HL-60 (cell line): Measurements from ENCODE around the gene ATG10.

Experiments
- DNase-seq, 2 experiments: peaks; one replicate each; pipeline ENCODE4 v3.0.0-alpha.2; 2010 to 2020; ENCODE audit warnings: low read depth in 1 of 2, low spot score in 1 of 2
- H3K27ac ChIP-seq: fragments of 250-450 bp; sonication (Bioruptor Pico); replicated peaks from 2 replicates; pipeline ENCODE4 v1.5.1; 2020; ENCODE audit warnings: mild to moderate bottlenecking, moderate library complexity
- H3K27me3 ChIP-seq: fragments of 250-450 bp; sonication (Bioruptor Pico); 2 replicates; pipeline ENCODE4 v1.5.1; 2021; ENCODE audit warnings: mild to moderate bottlenecking, moderate library complexity; ENCODE audit not compliant: insufficient read depth, poor library complexity, severe bottlenecking
- H3K4me3 ChIP-seq: replicated peaks from 2 replicates; pipeline ENCODE4 v1.5.1; 2011; ENCODE audit warnings: mild to moderate bottlenecking, control low read depth, low read length; ENCODE audit not compliant: insufficient read depth
- GABPA ChIP-seq: IDR thresholded peaks from 2 replicates; pipeline ENCODE4 v1.6.1; 2012; ENCODE audit warnings: low read depth
- POLR2AphosphoS5 ChIP-seq: IDR thresholded peaks from 2 replicates; pipeline ENCODE4 v1.6.1; 2012; ENCODE audit warnings: low read depth
- SPI1 ChIP-seq: IDR thresholded peaks from 2 replicates; pipeline ENCODE4 v1.6.1; 2012; ENCODE audit warnings: low read depth, mild to moderate bottlenecking, borderline replicate concordance
- TF ChIP-seq, protein P1 (sequence below): IDR thresholded peaks from 2 replicates; pipeline ENCODE4 v1.6.1; 2012; ENCODE audit warnings: low read depth; ENCODE audit not compliant: insufficient replicate concordance
- TF ChIP-seq, protein P2 (sequence below): IDR thresholded peaks from one replicate; pipeline ENCODE4 v1.5.1; 2011; ENCODE audit warnings: low read length, control low read depth, inconsistent platforms; ENCODE audit not compliant: insufficient read depth

ATG10 gene

DNA sequence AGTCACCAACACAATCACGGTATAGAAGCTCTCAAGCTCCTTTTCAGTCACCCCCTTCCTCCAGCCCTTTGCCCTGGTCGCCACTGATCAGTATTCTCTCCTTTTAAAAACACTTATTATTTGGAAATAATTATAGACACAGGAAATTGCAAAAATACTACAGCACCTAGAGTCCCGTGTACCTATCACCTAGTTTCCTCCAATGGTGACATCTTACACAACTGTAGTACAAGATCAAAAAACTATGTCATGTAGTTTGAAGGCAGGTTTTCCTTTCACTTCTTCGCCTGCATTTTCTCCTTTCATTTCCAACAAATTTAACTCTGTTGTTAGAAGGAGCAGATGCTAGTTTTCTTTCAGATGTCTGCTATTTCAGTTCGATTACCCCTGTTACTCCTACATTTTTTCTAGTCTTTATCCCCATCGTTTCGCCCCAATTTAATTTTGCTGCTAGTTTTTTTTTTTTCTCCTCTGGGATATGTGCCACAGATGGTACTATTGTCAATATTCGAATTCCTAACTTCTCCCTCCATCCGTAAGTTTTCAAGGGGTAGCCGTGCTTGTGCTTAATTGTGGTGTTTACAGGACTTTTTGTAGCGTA is 612 bp upstream of the ATG10 start:
- peak overlapping the region; percentile 94 for H3K27ac ChIP-seq
- peak overlapping the region; percentile 54 for H3K4me3 ChIP-seq
- TF ChIP-seq, protein P1, sequence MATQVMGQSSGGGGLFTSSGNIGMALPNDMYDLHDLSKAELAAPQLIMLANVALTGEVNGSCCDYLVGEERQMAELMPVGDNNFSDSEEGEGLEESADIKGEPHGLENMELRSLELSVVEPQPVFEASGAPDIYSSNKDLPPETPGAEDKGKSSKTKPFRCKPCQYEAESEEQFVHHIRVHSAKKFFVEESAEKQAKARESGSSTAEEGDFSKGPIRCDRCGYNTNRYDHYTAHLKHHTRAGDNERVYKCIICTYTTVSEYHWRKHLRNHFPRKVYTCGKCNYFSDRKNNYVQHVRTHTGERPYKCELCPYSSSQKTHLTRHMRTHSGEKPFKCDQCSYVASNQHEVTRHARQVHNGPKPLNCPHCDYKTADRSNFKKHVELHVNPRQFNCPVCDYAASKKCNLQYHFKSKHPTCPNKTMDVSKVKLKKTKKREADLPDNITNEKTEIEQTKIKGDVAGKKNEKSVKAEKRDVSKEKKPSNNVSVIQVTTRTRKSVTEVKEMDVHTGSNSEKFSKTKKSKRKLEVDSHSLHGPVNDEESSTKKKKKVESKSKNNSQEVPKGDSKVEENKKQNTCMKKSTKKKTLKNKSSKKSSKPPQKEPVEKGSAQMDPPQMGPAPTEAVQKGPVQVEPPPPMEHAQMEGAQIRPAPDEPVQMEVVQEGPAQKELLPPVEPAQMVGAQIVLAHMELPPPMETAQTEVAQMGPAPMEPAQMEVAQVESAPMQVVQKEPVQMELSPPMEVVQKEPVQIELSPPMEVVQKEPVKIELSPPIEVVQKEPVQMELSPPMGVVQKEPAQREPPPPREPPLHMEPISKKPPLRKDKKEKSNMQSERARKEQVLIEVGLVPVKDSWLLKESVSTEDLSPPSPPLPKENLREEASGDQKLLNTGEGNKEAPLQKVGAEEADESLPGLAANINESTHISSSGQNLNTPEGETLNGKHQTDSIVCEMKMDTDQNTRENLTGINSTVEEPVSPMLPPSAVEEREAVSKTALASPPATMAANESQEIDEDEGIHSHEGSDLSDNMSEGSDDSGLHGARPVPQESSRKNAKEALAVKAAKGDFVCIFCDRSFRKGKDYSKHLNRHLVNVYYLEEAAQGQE, result no peak
- TF ChIP-seq, protein P2, sequence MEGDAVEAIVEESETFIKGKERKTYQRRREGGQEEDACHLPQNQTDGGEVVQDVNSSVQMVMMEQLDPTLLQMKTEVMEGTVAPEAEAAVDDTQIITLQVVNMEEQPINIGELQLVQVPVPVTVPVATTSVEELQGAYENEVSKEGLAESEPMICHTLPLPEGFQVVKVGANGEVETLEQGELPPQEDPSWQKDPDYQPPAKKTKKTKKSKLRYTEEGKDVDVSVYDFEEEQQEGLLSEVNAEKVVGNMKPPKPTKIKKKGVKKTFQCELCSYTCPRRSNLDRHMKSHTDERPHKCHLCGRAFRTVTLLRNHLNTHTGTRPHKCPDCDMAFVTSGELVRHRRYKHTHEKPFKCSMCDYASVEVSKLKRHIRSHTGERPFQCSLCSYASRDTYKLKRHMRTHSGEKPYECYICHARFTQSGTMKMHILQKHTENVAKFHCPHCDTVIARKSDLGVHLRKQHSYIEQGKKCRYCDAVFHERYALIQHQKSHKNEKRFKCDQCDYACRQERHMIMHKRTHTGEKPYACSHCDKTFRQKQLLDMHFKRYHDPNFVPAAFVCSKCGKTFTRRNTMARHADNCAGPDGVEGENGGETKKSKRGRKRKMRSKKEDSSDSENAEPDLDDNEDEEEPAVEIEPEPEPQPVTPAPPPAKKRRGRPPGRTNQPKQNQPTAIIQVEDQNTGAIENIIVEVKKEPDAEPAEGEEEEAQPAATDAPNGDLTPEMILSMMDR, result no peak
- TF ChIP-seq SPI1, result no peak
- TF ChIP-seq POLR2AphosphoS5, result no peak
- no peak for TF ChIP-seq GABPA
- no peaks in the 10 kb centered on the region for H3K27me3 ChIP-seq
- no peak for DNase-seq

DNA sequence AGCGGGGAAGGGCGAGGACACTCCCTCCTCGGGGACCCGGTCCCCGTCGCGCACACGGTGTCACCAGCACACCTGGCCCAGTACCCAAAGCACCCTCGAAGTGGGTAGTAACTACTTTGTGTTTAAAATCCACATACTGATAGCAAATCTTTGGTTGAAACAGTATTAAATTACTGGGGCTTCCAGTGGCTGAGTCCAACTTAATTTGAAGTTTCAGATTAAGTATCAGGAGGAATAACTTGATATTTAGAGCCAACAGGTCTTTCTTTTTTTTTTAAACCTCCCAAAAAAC is 615 bp downstream of the ATG10 start:
- no peaks in the 10 kb centered on the region for H3K27me3 ChIP-seq
- TF ChIP-seq, protein P2, result no peak
- TF ChIP-seq, protein P1, result no peak
- TF ChIP-seq GABPA (no peak), POLR2AphosphoS5 (no peak), SPI1 (no peak)

DNA sequence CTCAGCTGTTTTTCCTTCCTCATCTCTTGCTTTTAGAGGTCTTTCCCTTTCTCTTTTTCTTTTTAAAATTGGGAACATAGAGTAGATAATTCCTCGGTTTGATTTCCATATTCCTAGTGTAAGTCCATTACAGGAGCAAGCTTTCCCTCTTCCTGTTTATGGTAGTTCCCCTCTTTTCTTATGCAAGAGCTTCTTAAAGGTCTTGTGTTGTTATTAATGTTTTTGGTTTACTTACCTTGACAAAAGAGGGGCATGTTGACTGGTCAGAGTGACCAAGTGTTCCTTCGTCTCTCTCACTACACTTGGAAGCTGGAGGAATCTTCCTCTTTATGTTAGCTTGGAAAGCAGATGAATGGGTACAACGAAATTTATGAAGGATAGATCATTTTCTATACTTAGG is 8.3 kb downstream of the ATG10 start:
- TF ChIP-seq, protein P2, result no peak
- peak; percentile 2; the same call in 1 of the 2 replicates for TF ChIP-seq SPI1
- Histone ChIP-seq H3K27me3 (no peaks in the 10 kb centered on the region), H3K27ac (no peak overlapping the region), H3K4me3 (no peak overlapping the region)
- DNase-seq, result no peak

More for the DNA sequence above, 615 bp downstream of the ATG10 start:
- Histone ChIP-seq H3K4me3 (peak overlapping the region; percentile 54), H3K27ac (peak overlapping the region; percentile 94)
- DNase-seq, result no peak
